Measurements from ENCODE around the gene PDF. TPM values are rescaled to one million over a fixed set of nuclear protein-coding genes. Genes with fewer than 3 reads are reported as not detected.
A peak's percentile ranks its signal among the peaks of the same experiment; 100 is the strongest.

PDF gene
- total RNA-seq, 1 donor from 2014 or later = 12.0 TPM

DNA sequence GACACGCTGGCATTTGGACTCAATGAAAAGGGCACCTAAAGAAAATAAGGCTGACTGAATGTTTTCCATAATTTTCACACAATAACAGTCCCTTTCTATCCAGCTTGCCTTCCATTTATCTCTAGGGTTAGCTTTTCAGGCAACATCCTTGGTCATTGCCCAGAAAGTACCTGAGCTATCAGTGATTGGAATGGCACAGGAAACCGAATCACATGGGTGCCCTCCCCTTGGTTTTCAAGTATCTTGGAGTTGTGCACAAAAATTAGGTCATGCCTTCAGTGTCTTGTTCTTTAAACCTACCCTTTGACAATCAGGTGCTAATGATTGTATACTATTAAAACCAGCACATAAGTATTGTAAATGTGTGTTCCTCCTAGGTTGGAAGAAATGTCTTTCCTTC lies 22.5 kb downstream of the PDF start:
- TF ChIP-seq, protein P1, sequence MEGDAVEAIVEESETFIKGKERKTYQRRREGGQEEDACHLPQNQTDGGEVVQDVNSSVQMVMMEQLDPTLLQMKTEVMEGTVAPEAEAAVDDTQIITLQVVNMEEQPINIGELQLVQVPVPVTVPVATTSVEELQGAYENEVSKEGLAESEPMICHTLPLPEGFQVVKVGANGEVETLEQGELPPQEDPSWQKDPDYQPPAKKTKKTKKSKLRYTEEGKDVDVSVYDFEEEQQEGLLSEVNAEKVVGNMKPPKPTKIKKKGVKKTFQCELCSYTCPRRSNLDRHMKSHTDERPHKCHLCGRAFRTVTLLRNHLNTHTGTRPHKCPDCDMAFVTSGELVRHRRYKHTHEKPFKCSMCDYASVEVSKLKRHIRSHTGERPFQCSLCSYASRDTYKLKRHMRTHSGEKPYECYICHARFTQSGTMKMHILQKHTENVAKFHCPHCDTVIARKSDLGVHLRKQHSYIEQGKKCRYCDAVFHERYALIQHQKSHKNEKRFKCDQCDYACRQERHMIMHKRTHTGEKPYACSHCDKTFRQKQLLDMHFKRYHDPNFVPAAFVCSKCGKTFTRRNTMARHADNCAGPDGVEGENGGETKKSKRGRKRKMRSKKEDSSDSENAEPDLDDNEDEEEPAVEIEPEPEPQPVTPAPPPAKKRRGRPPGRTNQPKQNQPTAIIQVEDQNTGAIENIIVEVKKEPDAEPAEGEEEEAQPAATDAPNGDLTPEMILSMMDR (IDR thresholded peaks at IDR 0.05; ENCODE audit: partially characterized antibody, unreplicated experiment) = no peak
- H3K27ac Mint-ChIP-seq (ENCODE audit: unreplicated experiment) = no peak overlapping the region
- peaks cover 9% of the 10 kb centered on the region for H3K9me3 Mint-ChIP-seq (ENCODE audit: unreplicated experiment)
- no peak overlapping the region for H3K4me3 Mint-ChIP-seq (ENCODE audit: unreplicated experiment)
- no peaks in the 10 kb centered on the region for H3K36me3 Mint-ChIP-seq (ENCODE audit: unreplicated experiment)
- no peak for DNase-seq
- H3K4me1 Mint-ChIP-seq (ENCODE audit: low read depth, unreplicated experiment) = peaks cover 4% of the 10 kb centered on the region
- H3K27me3 Mint-ChIP-seq (ENCODE audit: unreplicated experiment) = peaks cover 10% of the 10 kb centered on the region

DNA sequence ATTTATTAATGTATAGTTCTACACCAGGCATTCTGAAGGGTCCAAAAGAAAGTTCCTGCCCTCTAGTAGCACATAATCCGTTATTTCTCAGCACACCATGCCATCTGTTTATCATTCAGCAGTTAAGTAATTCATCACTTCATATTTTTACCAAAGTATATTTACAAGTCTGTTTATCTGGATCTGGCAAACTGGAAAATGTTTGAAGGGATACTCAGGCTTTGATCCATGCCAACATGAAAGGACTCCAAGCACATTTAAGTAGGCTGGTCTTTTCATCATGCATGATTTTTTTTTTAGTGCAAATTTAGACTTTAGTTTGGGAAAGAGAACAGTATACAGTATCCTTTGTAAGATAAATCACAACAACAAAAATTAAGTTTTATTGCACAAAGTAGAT lies 23.3 kb downstream of the PDF start:
- no peak for DNase-seq
- Mint-ChIP-seq H3K27ac (ENCODE audit: unreplicated experiment) (no peak overlapping the region), H3K9me3 (ENCODE audit: unreplicated experiment) (peaks cover 7% of the 10 kb centered on the region), H3K36me3 (ENCODE audit: unreplicated experiment) (no peaks in the 10 kb centered on the region), H3K4me3 (ENCODE audit: unreplicated experiment) (no peak overlapping the region), H3K27me3 (ENCODE audit: unreplicated experiment) (peaks cover 10% of the 10 kb centered on the region), H3K4me1 (ENCODE audit: low read depth, unreplicated experiment) (peaks cover 4% of the 10 kb centered on the region)
- TF ChIP-seq, protein P1 (IDR thresholded peaks at IDR 0.05; ENCODE audit: partially characterized antibody, unreplicated experiment) = no peak

DNA sequence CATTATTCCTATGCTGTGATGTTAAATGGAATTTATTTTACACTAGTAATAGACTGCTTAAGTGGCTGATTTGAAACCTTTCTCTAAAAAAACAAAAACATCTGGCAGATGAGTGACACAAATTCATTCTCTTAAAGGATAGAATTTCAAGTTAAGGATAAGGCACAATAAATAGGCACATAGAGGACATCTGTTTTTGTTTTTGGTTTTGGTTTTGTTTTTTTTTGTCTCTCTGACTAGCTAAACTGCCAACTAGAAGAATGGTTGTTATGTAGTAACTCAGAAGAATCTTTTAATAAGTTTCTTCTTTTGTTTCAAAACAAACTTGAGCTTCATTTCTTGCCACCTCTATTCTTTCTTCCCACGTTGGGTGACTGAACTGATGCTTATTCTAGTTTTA lies 24.4 kb downstream of the PDF start:
- peaks cover 4% of the 10 kb centered on the region for H3K4me1 Mint-ChIP-seq (ENCODE audit: low read depth, unreplicated experiment)
- H3K9me3 Mint-ChIP-seq (ENCODE audit: unreplicated experiment) = peaks cover 3% of the 10 kb centered on the region
- DNase-seq = no peak
- TF ChIP-seq, protein P1 (IDR thresholded peaks at IDR 0.05; ENCODE audit: partially characterized antibody, unreplicated experiment) = no peak
- no peak overlapping the region for H3K27ac Mint-ChIP-seq (ENCODE audit: unreplicated experiment)
- peaks cover 6% of the 10 kb centered on the region for H3K27me3 Mint-ChIP-seq (ENCODE audit: unreplicated experiment)
- no peak overlapping the region for H3K4me3 Mint-ChIP-seq (ENCODE audit: unreplicated experiment)
- no peaks in the 10 kb centered on the region for H3K36me3 Mint-ChIP-seq (ENCODE audit: unreplicated experiment)

DNA sequence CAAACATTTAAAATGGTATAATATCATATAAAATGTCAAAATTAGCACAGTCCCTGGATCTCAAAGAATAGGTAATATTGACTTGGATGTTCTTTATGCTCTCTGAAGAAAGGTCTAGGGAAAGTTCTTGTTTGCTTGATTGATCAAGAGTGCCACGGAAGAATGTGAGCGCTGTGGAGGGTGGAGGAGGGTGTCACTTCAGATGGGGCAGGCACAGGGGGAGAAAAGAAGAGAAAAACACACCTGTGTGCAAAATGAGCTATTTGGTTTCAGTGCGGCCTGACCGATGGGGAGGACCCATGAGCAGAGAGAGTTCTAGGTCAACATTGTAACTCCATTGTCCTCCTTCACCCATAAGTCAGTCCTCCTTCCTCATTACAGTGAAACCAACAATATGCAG lies 28.1 kb downstream of the PDF start:
- TF ChIP-seq, protein P1 (IDR thresholded peaks at IDR 0.05; ENCODE audit: partially characterized antibody, unreplicated experiment) = no peak
- H3K36me3 Mint-ChIP-seq (ENCODE audit: unreplicated experiment) = no peaks in the 10 kb centered on the region
- H3K27ac Mint-ChIP-seq (ENCODE audit: unreplicated experiment) = no peak overlapping the region
- H3K4me1 Mint-ChIP-seq (ENCODE audit: low read depth, unreplicated experiment) = no peaks in the 10 kb centered on the region
- DNase-seq = no peak
- H3K27me3 Mint-ChIP-seq (ENCODE audit: unreplicated experiment) = no peaks in the 10 kb centered on the region
- H3K9me3 Mint-ChIP-seq (ENCODE audit: unreplicated experiment) = peaks cover 2% of the 10 kb centered on the region
- peak overlapping the region; percentile 20 for H3K4me3 Mint-ChIP-seq (ENCODE audit: unreplicated experiment)

DNA sequence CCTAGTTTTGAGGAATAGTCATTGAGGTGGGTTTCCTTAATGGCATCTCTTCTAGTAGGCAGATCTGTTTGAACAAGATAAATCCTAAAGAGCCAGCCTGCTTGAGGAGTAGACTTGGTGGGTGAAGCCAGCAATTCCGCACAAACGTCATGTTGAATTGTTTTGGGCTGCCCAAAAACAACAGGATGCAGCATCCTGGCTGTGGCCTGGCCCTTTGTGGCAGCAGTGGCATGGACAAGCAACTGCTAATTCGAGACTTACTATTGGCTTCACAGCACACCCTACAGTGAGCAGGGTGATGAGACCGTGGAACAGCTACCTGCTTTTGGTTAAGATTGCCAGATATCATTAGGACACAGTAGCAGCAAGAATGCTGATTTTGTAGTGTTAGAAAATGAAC lies 28.5 kb downstream of the PDF start:
- no peak overlapping the region for H3K4me3 Mint-ChIP-seq (ENCODE audit: unreplicated experiment)
- H3K36me3 Mint-ChIP-seq (ENCODE audit: unreplicated experiment) = no peaks in the 10 kb centered on the region
- no peak overlapping the region for H3K27ac Mint-ChIP-seq (ENCODE audit: unreplicated experiment)
- H3K27me3 Mint-ChIP-seq (ENCODE audit: unreplicated experiment) = no peaks in the 10 kb centered on the region
- no peak for DNase-seq
- TF ChIP-seq, protein P1 (IDR thresholded peaks at IDR 0.05; ENCODE audit: partially characterized antibody, unreplicated experiment) = no peak
- H3K4me1 Mint-ChIP-seq (ENCODE audit: low read depth, unreplicated experiment) = no peaks in the 10 kb centered on the region
- H3K9me3 Mint-ChIP-seq (ENCODE audit: unreplicated experiment) = peaks cover 2% of the 10 kb centered on the region

All from glutamatergic neuron (in vitro differentiated cells).